HepG2 (cell line): ENCODE results near the gene CRYM. TPM values are rescaled to one million over a fixed set of nuclear protein-coding genes. Genes with fewer than 3 reads are reported as not detected.

ENCODE experiments used
- BORCS8-MEF2B ChIP-seq: sonication (generic); formaldehyde crosslinking; IDR thresholded peaks from 2 replicates; pipeline ENCODE4 v1.8.0; 2022; ENCODE audit warnings: mild to moderate bottlenecking, missing genetic modification reagents
- EZH2 ChIP-seq: conservative IDR thresholded peaks from 2 replicates; pipeline ENCODE4 v1.6.1; 2012; ENCODE audit warnings: mild to moderate bottlenecking, low read depth, low read length, moderate library complexity
- HINFP ChIP-seq: sonication (generic); formaldehyde crosslinking; IDR thresholded peaks from 2 replicates; pipeline ENCODE4 v1.4.0; 2020; ENCODE audit warnings: low read depth, mild to moderate bottlenecking, missing genetic modification reagents
- HOXA9 ChIP-seq: sonication (generic); formaldehyde crosslinking; IDR thresholded peaks from 2 replicates; pipeline ENCODE4 v1.8.1; 2022; ENCODE audit warnings: missing genetic modification reagents, mild to moderate bottlenecking, moderate library complexity, borderline replicate concordance
- JUNB ChIP-seq: sonication (generic); formaldehyde crosslinking; IDR thresholded peaks from 2 replicates; pipeline ENCODE4 v1.8.0; 2022; ENCODE audit warnings: missing genetic modification reagents, mild to moderate bottlenecking, borderline replicate concordance
- KDM6A ChIP-seq: IDR thresholded peaks from 2 replicates; pipeline ENCODE4 v1.6.1; 2016; ENCODE audit warnings: low read depth
- LCORL ChIP-seq, 2 experiments: fragments of 450-650 bp in 1 of 2; sonication (generic) in 1 of 2; formaldehyde crosslinking in 1 of 2; IDR thresholded peaks; 2 replicates each; pipeline versions ENCODE4 v1.5.0 to v1.6.1; 2017 to 2020; ENCODE audit warnings: antibody characterized with exemption in 1 of 2, missing genetic modification reagents in 1 of 2
- NAIF1 ChIP-seq: sonication (generic); formaldehyde crosslinking; IDR thresholded peaks from 2 replicates; pipeline ENCODE4 v1.5.0; 2020; ENCODE audit warnings: mild to moderate bottlenecking, missing genetic modification reagents, borderline replicate concordance
- RBAK ChIP-seq: sonication (generic); formaldehyde crosslinking; IDR thresholded peaks from 2 replicates; pipeline ENCODE4 v1.5.1; 2020; ENCODE audit warnings: mild to moderate bottlenecking, missing genetic modification reagents
- RBFOX2 ChIP-seq: fragments of 200-400 bp; formaldehyde crosslinking; IDR thresholded peaks from 2 replicates; pipeline ENCODE4 v1.6.1; 2017; ENCODE audit warnings: low read depth, mild to moderate bottlenecking, low read length
- RFX5 ChIP-seq: IDR thresholded peaks from 2 replicates; pipeline ENCODE4 v1.6.1; 2011; ENCODE audit warnings: low read depth, low read length, improper control_type of control experiment
- SMARCE1 ChIP-seq: fragments of 450-650 bp; IDR thresholded peaks from 2 replicates; pipeline ENCODE4 v1.6.1; 2017; ENCODE audit warnings: borderline replicate concordance
- SNAPC5 ChIP-seq: sonication (generic); formaldehyde crosslinking; IDR thresholded peaks from 2 replicates; pipeline ENCODE4 v1.8.1; 2023; ENCODE audit warnings: mild to moderate bottlenecking, missing genetic modification reagents, borderline replicate concordance
- TBP ChIP-seq: sonication (generic); formaldehyde crosslinking; IDR thresholded peaks from 2 replicates; pipeline ENCODE4 v1.5.0; 2020; ENCODE audit warnings: missing genetic modification reagents
- ZHX2 ChIP-seq, 2 experiments: sonication (generic) in 1 of 2; formaldehyde crosslinking in 1 of 2; IDR thresholded peaks; 2 replicates each; pipeline versions ENCODE4 v1.6.1 to v1.9.0; 2014 to 2022; ENCODE audit warnings: antibody characterized with exemption in 1 of 2, borderline replicate concordance in 1 of 2, inconsistent platforms in 1 of 2, low read depth in 1 of 2, missing genetic modification reagents in 1 of 2
- ZNF205 ChIP-seq: IDR thresholded peaks from 2 replicates; pipeline ENCODE4 v1.6.1; 2018; ENCODE audit warnings: missing biosample characterization, missing genetic modification reagents
- ZNF337 ChIP-seq: sonication (generic); formaldehyde crosslinking; IDR thresholded peaks from 2 replicates; pipeline ENCODE4 v1.5.1; 2020; ENCODE audit warnings: missing genetic modification reagents, low read depth, mild to moderate bottlenecking, borderline replicate concordance
- ZNF350 ChIP-seq: sonication (generic); formaldehyde crosslinking; IDR thresholded peaks from 2 replicates; pipeline ENCODE4 v1.4.0; 2020; ENCODE audit warnings: mild to moderate bottlenecking, low read depth, missing genetic modification reagents, borderline replicate concordance
- ZNF383 ChIP-seq: sonication (generic); formaldehyde crosslinking; IDR thresholded peaks from 2 replicates; pipeline ENCODE4 v1.4.0; 2020; ENCODE audit warnings: missing genetic modification reagents, mild to moderate bottlenecking, borderline replicate concordance
- ZNF558 ChIP-seq: sonication (generic); formaldehyde crosslinking; IDR thresholded peaks from 2 replicates; pipeline ENCODE4 v1.9.0; 2022; ENCODE audit warnings: mild to moderate bottlenecking, missing genetic modification reagents, borderline replicate concordance
- ZNF567 ChIP-seq: sonication (generic); formaldehyde crosslinking; IDR thresholded peaks from 2 replicates; pipeline ENCODE4 v1.8.1; 2023; ENCODE audit warnings: mild to moderate bottlenecking, missing genetic modification reagents, borderline replicate concordance
- ZNF678 ChIP-seq: sonication (generic); formaldehyde crosslinking; IDR thresholded peaks from 2 replicates; pipeline ENCODE4 v1.4.0; 2020; ENCODE audit warnings: mild to moderate bottlenecking, missing genetic modification reagents
- polyA plus RNA-seq, 8 experiments: library from polyadenylated mRNA; depleted of rRNA in 3 of 8; stranded (reverse) in 7 of 8; unstranded in 1 of 8; fragments of >200 nt; fragmentation: Illumina TruSeq in 4 of 8; extraction: Trizol in 4 of 8; gene quantifications; 2 replicates each; pipeline versions ENCODE4 v1.2.1 to v1.2.3, GENCODE V29; 2011 to 2016; ENCODE audit warnings: low read depth in 4 of 8, missing spikeins in 1 of 8, mixed read lengths in 1 of 8; ENCODE audit not compliant: insufficient read depth in 1 of 8
- total RNA-seq, 5 experiments: library from RNA; depleted of rRNA; stranded (reverse); fragments of >200 nt; fragmentation: Illumina TruSeq; extraction: Trizol; gene quantifications; 2 replicates each; pipeline ENCODE4 v1.2.3, GENCODE V29; 2016; ENCODE audit warnings: low read depth in 1 of 5

The CRYM gene
- total and polyA plus RNA-seq, 2 of the 13 experiments (the other 11 are each of a cell fraction or from before 2014, with no cell fraction given): 1.9 to 2.2 TPM

- TF ChIP-seq ZNF383 (peak; percentile 38; the same call in 1 of the 2 replicates), JUNB (CRISPR knock-in tag) (no peak), RBAK (no peak), KDM6A (CRISPR knock-in tag) (peak; percentile 98), HINFP (CRISPR knock-in tag) (peak; percentile 82; the same call in 1 of the 2 replicates), HOXA9 (CRISPR knock-in tag) (no peak), ZHX2 (IDR thresholded peaks at IDR 0.05; ENCODE audit: low read depth) (peak; percentile 63; the same call in 1 of the 2 replicates), ZHX2 (CRISPR knock-in tag; IDR thresholded peaks at IDR 0.05; ENCODE audit: borderline replicate concordance) (no peak; the same call in 1 of the 2 replicates), ZNF205 (CRISPR knock-in tag) (peak; percentile 68; the same call in 1 of the 2 replicates), ZNF558 (CRISPR knock-in tag) (no peak), RBFOX2 (peak; percentile 74), ZNF350 (CRISPR knock-in tag) (peak; percentile 80), ZNF567 (no peak), RFX5 (0 out of 2 replicates have a peak, but pooled peaks have one; percentile 10), TBP (CRISPR knock-in tag) (0 out of 2 replicates have a peak, but pooled peaks have one; percentile 37), NAIF1 (CRISPR knock-in tag) (0 out of 2 replicates have a peak, but pooled peaks have one; percentile 74), SNAPC5 (CRISPR knock-in tag) (no peak), LCORL (IDR thresholded peaks at IDR 0.05) (no peak), LCORL (CRISPR knock-in tag; IDR thresholded peaks at IDR 0.05) (peak; percentile 35; the same call in 1 of the 2 replicates), EZH2 (no peak), SMARCE1 (no peak), ZNF337 (CRISPR knock-in tag) (no peak), BORCS8-MEF2B (CRISPR knock-in tag) (peak; percentile 55; the same call in 1 of the 2 replicates), ZNF678 (CRISPR knock-in tag) (peak; percentile 60; the same call in 1 of the 2 replicates)
Observed at GRCh38 chr16:21233521-21234150, 44.5 kb downstream of the CRYM start, which contains the start of gene ANKS4B (continued).
